HL-60 (cell line): Measurements from ENCODE around the gene EBI3.
"Not testable (repeated sequence)": the region's sequence is repeated elsewhere in the genome, so short reads cannot be mapped to it uniquely, and the experiment has no call there.

Experiments
- DNase-seq, 2 experiments: peaks; one replicate each; pipeline ENCODE4 v3.0.0-alpha.2; 2010 to 2020; ENCODE audit warnings: low read depth in 1 of 2, low spot score in 1 of 2
- H3K27ac ChIP-seq: fragments of 250-450 bp; sonication (Bioruptor Pico); replicated peaks from 2 replicates; pipeline ENCODE4 v1.5.1; 2020; ENCODE audit warnings: mild to moderate bottlenecking, moderate library complexity
- H3K27me3 ChIP-seq: fragments of 250-450 bp; sonication (Bioruptor Pico); 2 replicates; pipeline ENCODE4 v1.5.1; 2021; ENCODE audit warnings: mild to moderate bottlenecking, moderate library complexity; ENCODE audit not compliant: insufficient read depth, poor library complexity, severe bottlenecking
- H3K4me3 ChIP-seq: replicated peaks from 2 replicates; pipeline ENCODE4 v1.5.1; 2011; ENCODE audit warnings: mild to moderate bottlenecking, control low read depth, low read length; ENCODE audit not compliant: insufficient read depth
- GABPA ChIP-seq: IDR thresholded peaks from 2 replicates; pipeline ENCODE4 v1.6.1; 2012; ENCODE audit warnings: low read depth
- POLR2AphosphoS5 ChIP-seq: IDR thresholded peaks from 2 replicates; pipeline ENCODE4 v1.6.1; 2012; ENCODE audit warnings: low read depth
- SPI1 ChIP-seq: IDR thresholded peaks from 2 replicates; pipeline ENCODE4 v1.6.1; 2012; ENCODE audit warnings: low read depth, mild to moderate bottlenecking, borderline replicate concordance
- TF ChIP-seq, protein P1 (sequence below): IDR thresholded peaks from one replicate; pipeline ENCODE4 v1.5.1; 2011; ENCODE audit warnings: low read length, control low read depth, inconsistent platforms; ENCODE audit not compliant: insufficient read depth
- TF ChIP-seq, protein P2 (sequence below): IDR thresholded peaks from 2 replicates; pipeline ENCODE4 v1.6.1; 2012; ENCODE audit warnings: low read depth; ENCODE audit not compliant: insufficient replicate concordance

EBI3 gene

DNA sequence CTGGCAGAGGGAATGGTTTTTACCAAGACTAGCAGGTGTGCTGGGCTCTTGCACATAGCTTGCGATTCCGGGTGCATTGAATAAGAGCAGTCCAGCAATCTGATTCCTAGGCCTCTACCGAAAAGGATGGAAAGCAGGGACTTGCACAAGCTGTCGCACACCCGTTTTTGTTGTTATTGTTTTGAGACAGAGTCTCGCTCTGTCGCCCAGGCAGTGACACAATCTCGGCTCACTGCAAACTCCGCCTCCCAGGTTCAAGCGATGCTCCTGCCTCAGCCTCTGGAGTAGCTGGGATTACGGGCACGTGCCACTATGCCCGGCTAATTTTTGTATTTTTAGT is 5.5 kb downstream of the EBI3 start:
- no peak overlapping the region for H3K27ac ChIP-seq
- H3K27me3 ChIP-seq = no peaks in the 10 kb centered on the region
- H3K4me3 ChIP-seq = no peak overlapping the region
- TF ChIP-seq GABPA (no peak), POLR2AphosphoS5 (no peak), SPI1 (no peak)
- TF ChIP-seq, protein P1, sequence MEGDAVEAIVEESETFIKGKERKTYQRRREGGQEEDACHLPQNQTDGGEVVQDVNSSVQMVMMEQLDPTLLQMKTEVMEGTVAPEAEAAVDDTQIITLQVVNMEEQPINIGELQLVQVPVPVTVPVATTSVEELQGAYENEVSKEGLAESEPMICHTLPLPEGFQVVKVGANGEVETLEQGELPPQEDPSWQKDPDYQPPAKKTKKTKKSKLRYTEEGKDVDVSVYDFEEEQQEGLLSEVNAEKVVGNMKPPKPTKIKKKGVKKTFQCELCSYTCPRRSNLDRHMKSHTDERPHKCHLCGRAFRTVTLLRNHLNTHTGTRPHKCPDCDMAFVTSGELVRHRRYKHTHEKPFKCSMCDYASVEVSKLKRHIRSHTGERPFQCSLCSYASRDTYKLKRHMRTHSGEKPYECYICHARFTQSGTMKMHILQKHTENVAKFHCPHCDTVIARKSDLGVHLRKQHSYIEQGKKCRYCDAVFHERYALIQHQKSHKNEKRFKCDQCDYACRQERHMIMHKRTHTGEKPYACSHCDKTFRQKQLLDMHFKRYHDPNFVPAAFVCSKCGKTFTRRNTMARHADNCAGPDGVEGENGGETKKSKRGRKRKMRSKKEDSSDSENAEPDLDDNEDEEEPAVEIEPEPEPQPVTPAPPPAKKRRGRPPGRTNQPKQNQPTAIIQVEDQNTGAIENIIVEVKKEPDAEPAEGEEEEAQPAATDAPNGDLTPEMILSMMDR = no peak
- TF ChIP-seq, protein P2, sequence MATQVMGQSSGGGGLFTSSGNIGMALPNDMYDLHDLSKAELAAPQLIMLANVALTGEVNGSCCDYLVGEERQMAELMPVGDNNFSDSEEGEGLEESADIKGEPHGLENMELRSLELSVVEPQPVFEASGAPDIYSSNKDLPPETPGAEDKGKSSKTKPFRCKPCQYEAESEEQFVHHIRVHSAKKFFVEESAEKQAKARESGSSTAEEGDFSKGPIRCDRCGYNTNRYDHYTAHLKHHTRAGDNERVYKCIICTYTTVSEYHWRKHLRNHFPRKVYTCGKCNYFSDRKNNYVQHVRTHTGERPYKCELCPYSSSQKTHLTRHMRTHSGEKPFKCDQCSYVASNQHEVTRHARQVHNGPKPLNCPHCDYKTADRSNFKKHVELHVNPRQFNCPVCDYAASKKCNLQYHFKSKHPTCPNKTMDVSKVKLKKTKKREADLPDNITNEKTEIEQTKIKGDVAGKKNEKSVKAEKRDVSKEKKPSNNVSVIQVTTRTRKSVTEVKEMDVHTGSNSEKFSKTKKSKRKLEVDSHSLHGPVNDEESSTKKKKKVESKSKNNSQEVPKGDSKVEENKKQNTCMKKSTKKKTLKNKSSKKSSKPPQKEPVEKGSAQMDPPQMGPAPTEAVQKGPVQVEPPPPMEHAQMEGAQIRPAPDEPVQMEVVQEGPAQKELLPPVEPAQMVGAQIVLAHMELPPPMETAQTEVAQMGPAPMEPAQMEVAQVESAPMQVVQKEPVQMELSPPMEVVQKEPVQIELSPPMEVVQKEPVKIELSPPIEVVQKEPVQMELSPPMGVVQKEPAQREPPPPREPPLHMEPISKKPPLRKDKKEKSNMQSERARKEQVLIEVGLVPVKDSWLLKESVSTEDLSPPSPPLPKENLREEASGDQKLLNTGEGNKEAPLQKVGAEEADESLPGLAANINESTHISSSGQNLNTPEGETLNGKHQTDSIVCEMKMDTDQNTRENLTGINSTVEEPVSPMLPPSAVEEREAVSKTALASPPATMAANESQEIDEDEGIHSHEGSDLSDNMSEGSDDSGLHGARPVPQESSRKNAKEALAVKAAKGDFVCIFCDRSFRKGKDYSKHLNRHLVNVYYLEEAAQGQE = no peak
- no peak for DNase-seq

DNA sequence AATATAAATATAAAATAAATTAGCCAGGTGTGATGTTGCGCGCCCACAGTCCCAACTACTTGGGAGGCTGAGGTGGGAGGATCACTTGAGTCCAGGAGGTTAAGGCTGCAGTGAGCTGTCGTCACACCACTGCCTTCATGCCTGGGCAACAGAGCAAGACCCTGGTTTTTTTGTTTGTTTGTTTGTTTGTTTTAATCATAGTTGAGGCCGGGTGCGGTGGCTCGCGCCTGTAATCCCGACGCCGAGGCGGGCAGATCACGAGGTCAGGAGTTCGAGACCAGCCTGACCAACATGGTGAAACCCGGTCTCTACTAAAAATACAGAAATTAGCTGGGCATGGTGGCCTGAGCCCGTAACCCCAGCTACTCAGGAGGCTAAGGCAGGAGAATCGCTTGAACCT is 8.2 kb downstream of the EBI3 start:
- not testable (repeated sequence) for H3K27me3 ChIP-seq, H3K27ac ChIP-seq, DNase-seq, H3K4me3 ChIP-seq

DNA sequence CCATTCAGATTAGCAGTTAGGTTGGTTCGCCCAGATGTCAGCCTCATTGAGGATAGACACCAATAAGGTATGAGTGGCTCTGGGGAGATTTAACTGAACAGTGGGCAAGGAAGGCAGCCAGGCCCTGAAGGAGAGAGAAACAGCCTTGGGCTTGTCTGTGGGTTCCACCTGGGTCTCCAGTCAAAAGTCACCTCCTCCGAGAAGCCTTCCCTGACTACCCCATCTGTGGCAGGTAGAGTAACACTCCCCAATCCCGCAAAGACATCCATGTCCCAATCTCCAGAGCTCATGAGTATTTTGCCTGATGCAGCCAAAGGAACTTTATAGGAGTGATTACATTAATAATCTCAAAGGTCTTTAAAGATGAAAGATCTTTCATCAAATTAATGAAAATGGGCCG is 9.5 kb downstream of the EBI3 start:
- H3K27ac ChIP-seq = no peak overlapping the region
- H3K27me3 ChIP-seq = no peaks in the 10 kb centered on the region
- no peak for DNase-seq
- no peak overlapping the region for H3K4me3 ChIP-seq
- no peak for TF ChIP-seq SPI1
- TF ChIP-seq, protein P2 = no peak
- TF ChIP-seq, protein P1 = no peak
- TF ChIP-seq GABPA = no peak
- no peak for TF ChIP-seq POLR2AphosphoS5

DNA sequence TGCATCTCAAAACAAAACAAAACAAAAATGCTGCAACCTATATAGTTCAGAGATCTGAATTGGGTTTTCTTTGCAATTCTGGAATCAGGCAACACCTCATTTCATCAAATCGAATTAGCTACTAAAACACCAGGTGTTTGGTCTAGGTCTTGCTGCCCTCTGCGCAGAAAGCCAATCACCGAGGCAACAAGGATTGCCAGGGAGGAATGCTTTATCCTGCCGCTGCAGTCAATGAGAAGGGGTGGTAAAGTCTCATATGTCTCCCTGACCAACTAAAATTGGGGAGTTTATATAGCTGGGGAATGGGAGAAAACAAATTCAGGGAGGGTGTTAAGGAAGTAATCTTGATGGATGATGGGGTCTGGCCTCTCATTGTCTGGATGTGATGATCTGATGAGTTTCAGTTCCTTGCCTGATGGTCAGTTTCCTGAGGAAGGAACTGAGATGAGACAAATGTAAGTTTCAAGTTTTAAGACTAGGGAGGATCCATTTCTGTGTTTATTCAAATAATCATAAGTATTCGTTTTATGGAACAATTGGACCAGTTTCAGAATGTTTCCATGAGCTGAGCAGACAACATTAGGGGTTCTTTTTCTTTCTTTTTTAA is 12.6 kb downstream of the EBI3 start:
- no peak for DNase-seq
- Histone ChIP-seq H3K4me3 (no peak overlapping the region), H3K27me3 (no peaks in the 10 kb centered on the region), H3K27ac (no peak overlapping the region)
- TF ChIP-seq, protein P2 = no peak
- TF ChIP-seq GABPA (no peak), POLR2AphosphoS5 (no peak), SPI1 (no peak)
- TF ChIP-seq, protein P1 = no peak

DNA sequence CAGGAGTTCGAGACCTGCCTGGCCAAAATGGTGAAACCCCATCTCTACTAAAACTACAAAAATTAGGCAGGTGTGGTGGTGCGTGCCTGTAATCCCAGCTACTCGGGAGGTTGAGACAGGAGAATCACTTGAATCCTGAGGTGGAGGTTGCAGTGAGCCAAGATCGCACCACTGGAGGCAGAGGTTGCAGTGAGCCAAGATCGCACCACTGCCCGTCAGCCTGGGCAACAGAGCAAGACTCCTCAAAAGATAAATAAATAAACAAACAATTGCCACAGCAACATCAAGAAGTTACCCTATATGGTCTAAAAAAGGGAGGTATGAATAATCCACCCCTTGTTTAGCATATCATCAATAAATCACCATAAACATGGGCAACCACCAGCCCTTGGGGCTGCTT is 16.6 kb downstream of the EBI3 start:
- H3K4me3 ChIP-seq, DNase-seq, H3K27me3 ChIP-seq: not testable (repeated sequence)
- peak overlapping the region; percentile 96 for H3K27ac ChIP-seq
